HCT116 (cell line): ENCODE measurements around the gene SPOP. TPM values are rescaled to one million over a fixed set of nuclear protein-coding genes. Genes with fewer than 3 reads are reported as not detected.

Experiments used
- ATAC-seq: fragments of 200-7000 bp; cut with Tn5 transposase; 2 replicates; pipeline ENCODE4 v1.9.1; 2020; ENCODE audit warnings: mild to moderate bottlenecking, moderate library complexity
- BruUV-seq: library from RNA; stranded (reverse); fragments of 400-500 nt; replicated peaks from 2 replicates; lab custom pipeline; 2021; lab: Mats Ljungman, UMichigan
- CTCF ChIA-PET: fragments of 300-600 bp; sonication (Branson Sonifier 250); formaldehyde crosslinking; loops from one replicate; lab custom pipeline; 2021; ENCODE audit warnings: antibody characterized with exemption; lab: Charles Lee
- POLR2A ChIA-PET: fragments of 300-600, 350-600 bp; sonication (Branson Sonifier 250); formaldehyde crosslinking; loops from one replicate; lab custom pipeline; 2021; ENCODE audit warnings: antibody characterized with exemption; lab: Charles Lee
- RAD21 ChIA-PET, 2 experiments: fragments of 300-600 bp; sonication (Branson Sonifier 250); formaldehyde crosslinking; loops; one replicate each; lab custom pipeline; 2023; ENCODE audit warnings: low total read pairs in 2 of 2; ENCODE audit not compliant: uncharacterized antibody in 2 of 2, unreplicated experiment in 2 of 2, low non-redundant PET in 1 of 2; lab: Charles Lee
- DNase-seq: peaks from one replicate; pipeline ENCODE4 v3.0.0-alpha.2; 2010; ENCODE audit warnings: low read depth, low spot score
- H2AFZ ChIP-seq: fragments of 200-600 bp; shearing (Covaris generic), sonication (generic); 2 replicates; pipeline ENCODE4 v1.6.1; 2017; ENCODE audit warnings: low read depth, mixed run types, mixed read lengths, antibody characterized with exemption, low read length; ENCODE audit not compliant: poor library complexity, severe bottlenecking
- H3K27ac ChIP-seq: 2 replicates; pipeline ENCODE4 v1.5.1; 2012; ENCODE audit warnings: low read depth, low read length
- H3K27me3 ChIP-seq: fragments of 200-600 bp; sonication (generic); 2 replicates; pipeline ENCODE4 v1.6.1; 2016; ENCODE audit warnings: mixed run types, low read length, mixed read lengths; ENCODE audit not compliant: insufficient read depth
- H3K36me3 ChIP-seq, 2 experiments: fragments of 200-500 bp in 1 of 2; fragments of 200-600 bp in 1 of 2; sonication (Bioruptor generic) in 1 of 2; sonication (generic) in 1 of 2; 2 replicates each; pipeline versions ENCODE4 v1.5.1 to v1.6.1; 2014 to 2016; ENCODE audit warnings: low read length in 2 of 2, inconsistent platforms in 1 of 2, mixed read lengths in 1 of 2, mixed run types in 1 of 2; ENCODE audit not compliant: insufficient read depth in 2 of 2, control insufficient read depth in 1 of 2
- H3K4me1 ChIP-seq, 2 experiments: fragments of 200-600 bp in 1 of 2; sonication (generic) in 1 of 2; 2 replicates each; pipeline versions ENCODE4 v1.5.1 to v1.6.1; 2012 to 2017; ENCODE audit warnings: low read length in 2 of 2, inconsistent platforms in 1 of 2, mild to moderate bottlenecking in 1 of 2, mixed read lengths in 1 of 2, mixed run types in 1 of 2, moderate library complexity in 1 of 2; ENCODE audit not compliant: insufficient read depth in 2 of 2, control insufficient read depth in 1 of 2
- H3K4me2 ChIP-seq: fragments of 200-600 bp; sonication (generic); 2 replicates; pipeline ENCODE4 v1.6.1; 2017; ENCODE audit warnings: mixed run types, low read length, mixed read lengths
- H3K4me3 ChIP-seq, 2 experiments: fragments of 200-600 bp in 1 of 2; sonication (generic) in 1 of 2; replicated peaks in 1 of 2; 2 replicates each; pipeline ENCODE4 v1.5.1; 2011 to 2016; ENCODE audit warnings: low read length in 2 of 2, control low read depth in 1 of 2, low read depth in 1 of 2, mild to moderate bottlenecking in 1 of 2, mixed read lengths in 1 of 2, mixed run types in 1 of 2
- H3K79me2 ChIP-seq: fragments of 200-600 bp; sonication (generic); 2 replicates; pipeline ENCODE4 v1.6.1; 2017; ENCODE audit warnings: mild to moderate bottlenecking, mixed run types, low read length, moderate library complexity, mixed read lengths; ENCODE audit not compliant: insufficient read depth
- H3K9ac ChIP-seq: fragments of 200-600 bp; sonication (generic); 2 replicates; pipeline ENCODE4 v1.6.1; 2016; ENCODE audit warnings: low read length, mixed read lengths
- H3K9me2 ChIP-seq: fragments of 200-600 bp; sonication (generic), shearing (Covaris generic); 2 replicates; pipeline ENCODE4 v1.6.1; 2017; ENCODE audit warnings: mixed run types, mild to moderate bottlenecking, moderate library complexity; ENCODE audit not compliant: insufficient read depth
- H3K9me3 ChIP-seq, 2 experiments: fragments of 200-500 bp in 1 of 2; fragments of 200-600 bp in 1 of 2; sonication (Bioruptor generic) in 1 of 2; sonication (generic) in 1 of 2; 2 replicates each; pipeline ENCODE4 v1.6.1; 2014 to 2017; ENCODE audit warnings: low read length in 2 of 2, mixed read lengths in 2 of 2, inconsistent platforms in 1 of 2, low read depth in 1 of 2, mild to moderate bottlenecking in 1 of 2, mixed run types in 1 of 2, moderate library complexity in 1 of 2; ENCODE audit not compliant: control insufficient read depth in 1 of 2, insufficient read depth in 1 of 2
- H4K20me1 ChIP-seq: fragments of 200-600 bp; sonication (generic), shearing (Covaris generic); 2 replicates; pipeline ENCODE4 v1.6.1; 2017; ENCODE audit warnings: mixed run types, mild to moderate bottlenecking, moderate library complexity; ENCODE audit not compliant: insufficient read depth
- MAX ChIP-seq: IDR thresholded peaks from 2 replicates; pipeline ENCODE4 v1.6.1; 2012
- SP1 ChIP-seq: IDR thresholded peaks from 2 replicates; pipeline ENCODE4 v1.6.1; 2012; ENCODE audit warnings: low read depth
- ZBTB33 ChIP-seq: IDR thresholded peaks from 2 replicates; pipeline ENCODE4 v1.6.1; 2011; ENCODE audit warnings: mild to moderate bottlenecking, low read length, moderate library complexity; ENCODE audit not compliant: insufficient replicate concordance; ENCODE audit errors: extremely low read depth
- intact Hi-C: fragments of 100-400 bp; cut with micrococcal nuclease; formaldehyde crosslinking; loops from 2 replicates; pipeline ENCODE4 v1.10.0; 2022
- total RNA-seq: library from RNA; stranded (reverse); gene quantifications from one replicate; pipeline ENCODE4 v1.2.1, GENCODE V29; 2021; ENCODE audit not compliant: unreplicated experiment

SPOP gene
- total RNA-seq, 1 experiment from 2014 or later: 85.1 TPM

DNA sequence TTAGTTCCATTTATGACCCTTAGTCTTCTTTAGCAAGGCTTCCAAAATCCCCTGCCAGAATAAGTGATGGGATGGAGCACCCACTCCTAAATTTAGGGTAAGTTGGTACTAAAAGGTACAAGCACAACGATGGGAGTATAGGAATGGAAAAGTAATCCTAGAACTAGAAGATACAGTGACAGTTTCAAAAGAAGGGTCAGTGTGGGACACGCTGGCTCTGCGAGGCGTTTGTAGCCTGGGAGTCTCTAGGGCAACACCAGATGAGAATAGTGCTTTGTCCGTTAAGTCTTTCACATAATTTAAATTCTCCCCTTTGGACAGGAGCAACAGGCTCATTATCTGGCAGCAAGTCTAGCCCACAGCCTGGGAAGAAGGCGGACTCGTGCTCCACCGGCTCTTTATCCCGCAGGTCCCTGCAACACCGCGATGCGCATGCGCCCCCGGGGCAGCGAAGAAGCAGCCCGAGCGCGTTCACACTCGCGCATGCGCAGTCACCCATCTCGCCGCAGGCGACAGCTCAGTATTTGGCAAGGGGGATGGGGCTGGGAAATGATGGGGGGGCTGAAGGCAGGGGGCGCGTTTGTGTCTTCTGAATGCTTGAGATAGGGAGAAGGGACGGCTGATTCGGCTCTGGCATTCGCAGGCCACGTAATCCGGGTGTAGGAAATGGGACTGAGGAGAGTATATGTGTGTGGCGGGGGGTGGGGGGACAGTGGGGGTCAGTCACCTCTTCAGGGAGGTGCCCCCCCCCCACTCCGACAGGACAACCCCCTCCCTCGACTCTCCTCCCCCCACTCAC, 564 bp downstream of the SPOP start (continued):
- TF ChIP-seq ZBTB33: no peak

DNA sequence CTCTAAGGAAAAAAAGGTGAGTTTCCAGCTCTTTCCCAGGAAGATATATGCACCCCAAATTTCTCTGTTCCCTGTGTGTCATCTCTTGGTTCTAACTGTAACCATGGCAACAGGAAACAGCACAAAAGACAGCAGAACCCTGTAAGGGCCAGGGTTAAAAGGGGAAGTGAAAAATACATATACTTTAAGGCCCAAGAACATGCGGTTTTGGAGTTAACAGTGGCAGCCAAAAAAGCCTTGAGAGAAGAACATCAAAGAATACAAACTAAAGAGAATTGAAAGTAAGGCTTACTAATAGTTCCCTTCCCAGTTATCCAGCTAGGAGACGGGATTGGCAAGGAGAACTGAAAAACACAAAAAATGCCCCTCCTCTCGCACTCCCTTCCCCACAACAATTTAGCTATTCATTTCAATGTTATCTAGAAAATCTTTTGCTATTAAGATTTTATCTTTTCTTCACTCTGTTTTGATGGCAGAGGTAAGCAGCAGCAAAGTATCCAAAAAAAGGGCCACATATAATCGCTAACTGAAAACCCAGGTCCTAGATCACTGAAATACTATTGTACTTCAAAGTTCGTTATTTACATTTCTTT, 1.5 kb downstream of the SPOP start:
- POLR2A ChIA-PET: interaction anchor here (1.5 to 2.2 kb wide), 2 partner anchors 12 to 30 kb away, joined by 8 to 9 read pairs; no protein-coding TSS in a partner anchor
- RAD21 ChIA-PET: no interaction called here
- Histone ChIP-seq H3K4me2 (peak overlapping the region; percentile 84), H4K20me1 (no peaks in the 10 kb centered on the region; the same call in 1 of the 2 replicates), H3K9me3 (no peaks in the 10 kb centered on the region), H3K27ac (peak overlapping the region; percentile 51; the same call in 1 of the 2 replicates), H3K4me1 (peaks cover 4 to 17% of the 10 kb centered on the region in 2 experiments; a peak in 3 of 4 replicates), H3K79me2 (peaks cover 56% of the 10 kb centered on the region), H3K36me3 (no peaks in the 10 kb centered on the region; a peak in 1 of 4 replicates), H3K9me2 (no peaks in the 10 kb centered on the region), H3K4me3 (peak overlapping the region; percentile 66 to 84), H3K9ac (peak overlapping the region; percentile 74), H2AFZ (no peak overlapping the region), H3K27me3 (no peaks in the 10 kb centered on the region)
- CTCF ChIA-PET: no interaction called here
- no peak for DNase-seq
- no peak for ATAC-seq
- TF ChIP-seq MAX (no peak), SP1 (no peak)
- intact Hi-C loops: no loop called here
- BruUV-seq: no TSS peak
